Activated naive CD8-positive, alpha-beta T cell treated with anti-CD3 and anti-CD28 coated beads, Interleukin-2, amount 10 ng/mL, durations not matched to agents 7 days and 5 days (primary cell): ENCODE results near the gene DNM3. TPM values are rescaled to one million over a fixed set of nuclear protein-coding genes. Genes with fewer than 3 reads are reported as not detected.

ENCODE experiments used
- ATAC-seq: fragments of 150-1000 bp; cut with Tn5 transposase; one replicate; pipeline ENCODE4 v1.10.0; 2021; ENCODE audit warnings: low read depth, moderate library complexity
- POLR2A ChIA-PET: fragments of 350-600 bp; sonication (Branson Sonifier 250); formaldehyde crosslinking; loops from one replicate; lab custom pipeline; 2021; ENCODE audit warnings: antibody characterized with exemption; lab: Charles Lee
- DNase-seq: peaks from one replicate; pipeline ENCODE4 v3.0.0; 2021
- H3K27ac Mint-ChIP-seq: one replicate; pipeline ENCODE4 v1.8.0; 2022; ENCODE audit warnings: mild to moderate bottlenecking, mixed read lengths
- H3K27me3 Mint-ChIP-seq: one replicate; pipeline ENCODE4 v1.8.0; 2022; ENCODE audit warnings: mild to moderate bottlenecking, moderate library complexity, mixed read lengths
- H3K36me3 Mint-ChIP-seq: one replicate; pipeline ENCODE4 v1.8.0; 2021; ENCODE audit warnings: mild to moderate bottlenecking, mixed read lengths
- H3K4me1 Mint-ChIP-seq: one replicate; pipeline ENCODE4 v1.8.0; 2021; ENCODE audit warnings: mixed read lengths
- H3K4me3 Mint-ChIP-seq: one replicate; pipeline ENCODE4 v1.8.0; 2022; ENCODE audit warnings: mild to moderate bottlenecking, moderate library complexity, mixed read lengths
- H3K9me3 Mint-ChIP-seq: one replicate; pipeline ENCODE4 v1.8.0; 2021; ENCODE audit warnings: mixed read lengths
- total RNA-seq, 2 experiments: library from RNA; stranded (reverse); gene quantifications; one replicate each; pipeline ENCODE4 v1.2.3, GENCODE V29; 2021

DNM3 gene
- total RNA-seq, 2 experiments from 2014 or later, result 2.0 to 2.4 TPM

DNA sequence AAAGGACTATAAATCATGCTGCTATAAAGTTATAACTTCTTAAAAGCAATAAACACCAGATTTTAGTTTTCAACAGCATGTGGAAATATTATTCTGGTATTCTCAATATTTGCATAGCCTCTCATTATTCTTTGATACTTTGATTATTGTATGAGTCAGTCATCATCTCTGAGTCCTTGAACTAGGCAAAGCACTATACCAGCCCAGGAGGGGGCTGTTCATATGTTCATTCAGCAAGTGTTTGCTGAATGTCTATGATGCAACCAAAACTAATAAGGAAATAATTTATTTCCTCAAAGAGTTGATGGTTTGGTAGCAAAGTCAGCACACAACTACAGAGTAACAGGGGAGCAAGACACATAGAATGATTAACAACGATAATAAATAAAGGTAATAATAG lies 403.6 kb downstream of the DNM3 start:
- peaks cover 3% of the 10 kb centered on the region for H3K4me1 Mint-ChIP-seq
- H3K4me3 Mint-ChIP-seq, result no peak overlapping the region
- H3K36me3 Mint-ChIP-seq, result peaks cover 3% of the 10 kb centered on the region
- H3K27me3 Mint-ChIP-seq, result no peaks in the 10 kb centered on the region
- ATAC-seq (no peak), DNase-seq (no peak)
- H3K9me3 Mint-ChIP-seq, result peaks cover 3% of the 10 kb centered on the region
- no peak overlapping the region for H3K27ac Mint-ChIP-seq
- POLR2A ChIA-PET, result no interaction called here

- H3K4me1 Mint-ChIP-seq, result peaks cover 3% of the 10 kb centered on the region
- ATAC-seq, result no peak
- H3K27ac Mint-ChIP-seq, result no peak overlapping the region
- DNase-seq, result no peak
- POLR2A ChIA-PET, result interaction anchor here (0.5 kb wide), 1 partner anchor 133 kb away, joined by 3 read pairs; no protein-coding TSS in a partner anchor
- peaks cover 3% of the 10 kb centered on the region for H3K9me3 Mint-ChIP-seq
- H3K36me3 Mint-ChIP-seq, result peaks cover 3% of the 10 kb centered on the region
- no peaks in the 10 kb centered on the region for H3K27me3 Mint-ChIP-seq
- no peak overlapping the region for H3K4me3 Mint-ChIP-seq
Measured at GRCh38 chr1:172245788-172246187, 404.5 kb downstream of the DNM3 start.

DNA sequence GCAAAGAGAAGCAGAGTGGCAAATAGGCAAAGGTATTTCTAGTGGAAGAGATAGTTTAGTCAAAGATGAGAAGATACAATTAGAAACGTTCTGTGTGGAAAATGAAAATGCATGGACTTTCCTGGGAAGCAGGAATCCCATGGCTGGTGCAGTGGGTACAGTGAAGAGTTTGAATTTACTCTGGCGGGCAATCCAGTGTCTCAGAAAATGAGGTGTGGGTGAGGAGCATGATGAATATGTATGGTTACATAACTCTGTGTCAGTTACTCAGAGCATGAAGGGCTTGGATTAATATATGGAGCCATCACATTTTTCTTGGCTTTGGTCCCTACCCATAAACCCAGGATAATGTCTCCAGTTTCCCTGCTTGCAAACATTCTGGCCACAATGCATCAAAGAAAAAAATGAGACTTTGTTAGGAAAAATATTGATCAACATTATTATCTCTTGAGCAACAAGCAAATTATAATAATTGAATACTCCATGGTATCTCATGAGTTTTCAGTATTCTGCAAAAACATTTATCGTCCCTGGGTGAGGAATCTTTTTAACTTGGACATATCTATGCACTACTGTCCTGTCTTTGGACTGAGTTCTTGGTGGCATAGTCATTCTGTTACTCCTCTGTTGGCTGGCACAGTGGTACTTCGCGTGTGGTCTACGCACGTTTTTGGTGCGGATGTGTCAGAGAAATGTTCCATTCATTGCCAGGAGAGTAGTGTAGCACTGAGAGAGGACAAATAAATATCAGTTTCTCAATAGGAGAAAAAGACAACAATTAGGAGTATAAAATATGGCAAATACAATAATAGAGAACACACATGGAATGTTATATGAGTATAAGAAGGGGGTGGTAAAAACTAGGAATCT lies 405.5 kb downstream of the DNM3 start:
- Mint-ChIP-seq H3K4me3 (no peak overlapping the region), H3K36me3 (peaks cover 2% of the 10 kb centered on the region), H3K4me1 (peaks cover 3% of the 10 kb centered on the region), H3K27me3 (no peaks in the 10 kb centered on the region), H3K9me3 (peaks cover 3% of the 10 kb centered on the region), H3K27ac (no peak overlapping the region)
- POLR2A ChIA-PET, result no interaction called here
- DNase-seq, result no peak
- no peak for ATAC-seq

GRCh38 chr1:172251486-172251885 lies 410.2 kb downstream of the DNM3 start:
- DNase-seq (no peak), ATAC-seq (no peak)
- Mint-ChIP-seq H3K27ac (no peak overlapping the region), H3K4me3 (no peak overlapping the region), H3K4me1 (peaks cover 17% of the 10 kb centered on the region), H3K36me3 (peaks cover 12% of the 10 kb centered on the region), H3K27me3 (no peaks in the 10 kb centered on the region), H3K9me3 (peaks cover 5% of the 10 kb centered on the region)
- POLR2A ChIA-PET, result no interaction called here

GRCh38 chr1:172252321-172252720 lies 411.0 kb downstream of the DNM3 start:
- peaks cover 7% of the 10 kb centered on the region for H3K9me3 Mint-ChIP-seq
- H3K27ac Mint-ChIP-seq, result no peak overlapping the region
- H3K36me3 Mint-ChIP-seq, result peaks cover 15% of the 10 kb centered on the region
- no peak overlapping the region for H3K4me3 Mint-ChIP-seq
- ATAC-seq, result no peak
- no peak for DNase-seq
- H3K4me1 Mint-ChIP-seq, result peaks cover 17% of the 10 kb centered on the region
- no peaks in the 10 kb centered on the region for H3K27me3 Mint-ChIP-seq
- POLR2A ChIA-PET, result no interaction called here

DNA sequence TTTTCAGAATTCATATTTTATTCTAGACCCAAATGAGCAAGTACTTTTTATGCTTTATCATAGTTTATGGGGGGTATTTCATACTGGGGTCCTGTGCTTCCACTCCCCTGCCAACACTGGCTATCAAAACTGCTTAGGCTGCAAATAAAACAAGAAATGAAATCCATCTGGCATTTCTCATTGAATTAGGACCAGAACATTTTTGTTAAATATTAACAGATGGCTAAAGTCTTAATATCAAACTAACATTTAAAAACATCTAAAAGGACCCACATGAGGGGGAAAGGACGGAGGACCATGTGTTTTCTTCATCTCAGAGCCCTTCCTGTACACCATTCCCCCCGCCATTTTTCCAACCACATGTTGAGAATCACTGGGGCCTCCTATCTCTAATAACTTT lies 411.7 kb downstream of the DNM3 start:
- no peaks in the 10 kb centered on the region for H3K27me3 Mint-ChIP-seq
- no peak overlapping the region for H3K4me3 Mint-ChIP-seq
- H3K9me3 Mint-ChIP-seq, result peaks cover 7% of the 10 kb centered on the region
- H3K27ac Mint-ChIP-seq, result no peak overlapping the region
- peaks cover 17% of the 10 kb centered on the region for H3K4me1 Mint-ChIP-seq
- DNase-seq (no peak), ATAC-seq (no peak)
- H3K36me3 Mint-ChIP-seq, result peaks cover 17% of the 10 kb centered on the region
- POLR2A ChIA-PET, result no interaction called here

DNA sequence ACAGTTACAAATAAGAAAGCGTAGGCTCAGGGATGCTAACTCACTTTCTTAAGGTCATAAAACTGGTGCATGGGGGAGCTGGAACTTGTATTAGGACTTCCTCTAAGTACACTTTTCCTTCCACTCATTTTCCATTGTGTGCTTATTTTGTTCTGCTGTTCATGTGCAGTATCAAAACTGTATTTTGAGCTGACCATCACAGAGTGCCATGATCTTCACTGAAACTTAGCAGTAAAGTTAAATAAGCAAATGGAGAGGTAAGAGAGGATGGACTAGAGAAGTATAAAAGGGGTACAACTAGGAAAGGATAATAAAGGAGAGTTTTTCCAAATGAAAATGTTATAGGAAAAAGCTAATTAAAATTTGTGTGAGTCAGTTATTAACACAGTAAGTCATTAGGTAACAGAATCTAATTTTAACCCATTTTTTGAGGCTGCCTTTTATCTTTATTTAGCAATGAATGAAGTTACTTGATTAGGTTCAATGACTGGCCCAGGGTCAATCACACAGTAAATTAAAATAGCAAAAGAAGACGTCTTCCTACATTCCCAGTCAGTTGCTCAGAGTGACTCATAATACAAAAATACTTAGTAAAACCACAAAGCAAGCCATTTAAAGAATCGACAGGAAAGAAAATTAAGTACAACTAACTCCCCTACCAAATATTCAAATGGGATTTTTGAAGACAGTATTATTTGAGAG lies 413.4 kb downstream of the DNM3 start:
- Mint-ChIP-seq H3K4me1 (peaks cover 17% of the 10 kb centered on the region), H3K4me3 (peak overlapping the region; percentile 23), H3K27ac (peak overlapping the region; percentile 66), H3K27me3 (no peaks in the 10 kb centered on the region), H3K36me3 (peaks cover 20% of the 10 kb centered on the region), H3K9me3 (peaks cover 10% of the 10 kb centered on the region)
- ATAC-seq (no peak), DNase-seq (no peak)
- POLR2A ChIA-PET, result no interaction called here

- no peak for DNase-seq
- ATAC-seq, result peak; percentile 82
- Mint-ChIP-seq H3K36me3 (peaks cover 24% of the 10 kb centered on the region), H3K4me3 (peak overlapping the region; percentile 15), H3K4me1 (peaks cover 17% of the 10 kb centered on the region), H3K27me3 (no peaks in the 10 kb centered on the region), H3K27ac (peak overlapping the region; percentile 36), H3K9me3 (peaks cover 14% of the 10 kb centered on the region)
- POLR2A ChIA-PET, result no interaction called here
Measured at GRCh38 chr1:172255223-172255560, 413.9 kb downstream of the DNM3 start.

DNA sequence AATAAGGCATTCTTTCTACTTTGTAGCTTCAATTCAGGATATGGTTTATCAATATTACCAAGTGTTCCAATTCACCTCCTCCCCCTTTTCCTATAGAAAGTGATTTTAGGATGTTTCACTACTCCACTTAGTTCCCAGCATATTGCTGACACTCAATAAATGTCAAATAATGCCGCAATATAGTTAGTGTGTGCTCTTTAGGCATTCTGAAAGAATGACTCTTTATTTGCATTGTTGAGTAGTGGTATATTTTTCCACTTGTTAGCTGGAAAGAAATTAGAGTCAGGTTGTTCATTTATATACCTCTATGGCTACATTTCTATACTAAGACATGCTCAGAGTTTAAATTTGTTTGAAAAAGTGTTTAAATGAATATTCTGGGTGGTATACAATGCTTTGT lies 424.6 kb downstream of the DNM3 start:
- no peaks in the 10 kb centered on the region for H3K27me3 Mint-ChIP-seq
- H3K4me1 Mint-ChIP-seq, result peaks cover 5% of the 10 kb centered on the region
- ATAC-seq (no peak), DNase-seq (no peak)
- no peak overlapping the region for H3K4me3 Mint-ChIP-seq
- H3K27ac Mint-ChIP-seq, result no peak overlapping the region
- POLR2A ChIA-PET, result no interaction called here
- peaks cover 9% of the 10 kb centered on the region for H3K9me3 Mint-ChIP-seq
- peaks cover 16% of the 10 kb centered on the region for H3K36me3 Mint-ChIP-seq

DNA sequence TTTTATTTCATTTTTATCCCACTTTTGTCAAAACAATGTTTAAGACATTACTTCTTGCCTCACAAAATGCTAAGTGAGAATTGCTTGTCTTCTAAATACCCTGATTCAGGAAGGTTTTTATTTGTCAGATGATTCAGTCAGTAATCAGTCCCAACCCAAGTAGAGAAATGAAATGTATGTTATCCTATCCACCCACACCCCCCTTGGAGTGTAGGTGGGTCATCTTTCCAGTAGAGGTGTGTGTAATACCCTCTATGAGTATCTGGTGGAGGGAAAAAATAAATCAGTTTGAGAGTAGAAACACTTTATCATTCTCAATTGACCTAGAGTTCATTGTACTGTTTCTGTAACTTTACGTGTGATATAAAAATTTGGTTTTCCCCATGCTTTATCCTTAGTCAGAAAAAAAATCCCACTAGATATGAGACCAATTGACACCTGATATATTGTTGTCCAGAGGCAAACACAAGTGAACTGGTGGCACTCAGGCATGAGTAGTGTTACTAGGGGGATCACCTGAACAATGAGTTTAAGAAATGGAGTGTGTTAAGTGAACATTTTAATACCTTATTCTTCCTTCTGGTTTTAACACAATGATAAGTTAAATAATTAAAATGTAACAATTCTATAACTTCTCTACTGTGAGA lies 425.4 kb downstream of the DNM3 start:
- peaks cover 6% of the 10 kb centered on the region for H3K9me3 Mint-ChIP-seq
- no peak overlapping the region for H3K4me3 Mint-ChIP-seq
- POLR2A ChIA-PET, result no interaction called here
- peaks cover 13% of the 10 kb centered on the region for H3K36me3 Mint-ChIP-seq
- ATAC-seq, result no peak
- H3K4me1 Mint-ChIP-seq, result peaks cover 8% of the 10 kb centered on the region
- no peak overlapping the region for H3K27ac Mint-ChIP-seq
- no peak for DNase-seq
- H3K27me3 Mint-ChIP-seq, result no peaks in the 10 kb centered on the region

DNA sequence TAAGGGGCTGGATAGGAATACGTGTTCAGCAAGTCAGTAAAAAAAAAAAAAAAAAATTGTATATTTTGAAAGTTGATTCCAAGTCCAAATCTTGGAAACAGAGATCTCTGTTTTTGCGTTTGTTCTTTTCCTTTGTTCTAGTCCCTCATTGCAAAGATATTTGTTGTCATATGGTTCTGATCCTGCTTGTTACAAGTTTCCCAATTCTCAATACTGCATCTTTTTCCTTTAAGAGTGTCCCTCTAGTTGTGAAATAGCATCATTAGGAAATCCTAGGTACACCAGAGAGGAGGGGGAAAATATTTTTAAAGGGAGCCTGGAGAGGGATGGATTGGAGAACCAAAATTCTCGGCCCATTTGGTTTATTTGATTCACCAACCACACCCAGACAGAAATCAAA lies 426.9 kb downstream of the DNM3 start:
- Mint-ChIP-seq H3K4me1 (peaks cover 8% of the 10 kb centered on the region), H3K36me3 (peaks cover 10% of the 10 kb centered on the region), H3K27ac (no peak overlapping the region), H3K4me3 (no peak overlapping the region), H3K27me3 (no peaks in the 10 kb centered on the region), H3K9me3 (peaks cover 2% of the 10 kb centered on the region)
- no peak for ATAC-seq
- POLR2A ChIA-PET, result no interaction called here
- no peak for DNase-seq

DNA sequence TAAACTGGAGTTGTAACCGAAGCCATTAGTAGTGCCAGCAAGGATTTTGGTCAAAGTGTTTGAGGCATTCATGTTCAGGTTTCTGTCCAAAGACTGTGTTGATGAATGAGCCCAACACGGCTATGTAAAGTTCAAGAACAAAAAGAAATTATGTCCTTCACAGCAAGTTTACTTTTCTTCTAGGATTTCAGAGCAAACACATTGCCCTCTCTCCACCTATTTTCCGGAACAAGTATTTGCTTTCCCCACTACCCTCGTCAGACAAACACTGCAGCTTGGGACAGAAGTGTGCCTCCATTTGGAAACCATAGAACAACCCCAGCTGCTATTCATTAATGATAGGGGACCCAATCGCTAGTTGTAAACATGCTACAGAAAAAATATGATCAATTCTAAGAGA lies 427.8 kb downstream of the DNM3 start:
- DNase-seq, result no peak
- no peak overlapping the region for H3K4me3 Mint-ChIP-seq
- H3K27me3 Mint-ChIP-seq, result no peaks in the 10 kb centered on the region
- no peaks in the 10 kb centered on the region for H3K9me3 Mint-ChIP-seq
- POLR2A ChIA-PET, result no interaction called here
- peaks cover 8% of the 10 kb centered on the region for H3K36me3 Mint-ChIP-seq
- no peak overlapping the region for H3K27ac Mint-ChIP-seq
- no peak for ATAC-seq
- peaks cover 13% of the 10 kb centered on the region for H3K4me1 Mint-ChIP-seq

GRCh38 chr1:172269644-172270043 lies 428.3 kb downstream of the DNM3 start:
- Mint-ChIP-seq H3K27me3 (no peaks in the 10 kb centered on the region), H3K4me1 (peaks cover 13% of the 10 kb centered on the region), H3K27ac (no peak overlapping the region), H3K4me3 (no peak overlapping the region), H3K9me3 (no peaks in the 10 kb centered on the region), H3K36me3 (peaks cover 5% of the 10 kb centered on the region)
- DNase-seq, result no peak
- POLR2A ChIA-PET, result no interaction called here
- ATAC-seq, result no peak
